Stimulated activated naive CD8-positive, alpha-beta T cell treated with anti-CD3 and anti-CD28 coated beads, Interleukin-15, Interleukin-2, amounts not matched to agents 100 ng/mL and 50 ng/mL, for 24 hours (primary cell): ENCODE results near the gene TGFB2.
"Not testable (repeated sequence)": the region's sequence is repeated elsewhere in the genome, so short reads cannot be mapped to it uniquely, and the experiment has no call there.

ENCODE experiments used
- H3K27ac Mint-ChIP-seq: one replicate; pipeline ENCODE4 v1.8.0; 2021; ENCODE audit warnings: mild to moderate bottlenecking, mixed read lengths
- H3K27me3 Mint-ChIP-seq: one replicate; pipeline ENCODE4 v1.8.0; 2021; ENCODE audit warnings: mixed read lengths
- H3K36me3 Mint-ChIP-seq: one replicate; pipeline ENCODE4 v1.8.0; 2021; ENCODE audit warnings: low read depth, mixed read lengths
- H3K4me1 Mint-ChIP-seq: one replicate; pipeline ENCODE4 v1.8.0; 2021; ENCODE audit warnings: low read depth, mixed read lengths
- H3K4me3 Mint-ChIP-seq: one replicate; pipeline ENCODE4 v1.8.0; 2021; ENCODE audit warnings: mild to moderate bottlenecking, mixed read lengths
- H3K9me3 Mint-ChIP-seq: one replicate; pipeline ENCODE4 v1.8.0; 2021; ENCODE audit warnings: mixed read lengths

Gene TGFB2

GRCh38 chr1:218320182-218320581 is 25.0 kb upstream of the TGFB2 start:
- H3K4me1 Mint-ChIP-seq, H3K27ac Mint-ChIP-seq, H3K9me3 Mint-ChIP-seq, H3K4me3 Mint-ChIP-seq, H3K27me3 Mint-ChIP-seq: not testable (repeated sequence)
- peaks cover 52% of the 10 kb centered on the region for H3K36me3 Mint-ChIP-seq

GRCh38 chr1:218322762-218323161 is 22.4 kb upstream of the TGFB2 start:
- H3K9me3 Mint-ChIP-seq = no peaks in the 10 kb centered on the region
- peaks cover 56% of the 10 kb centered on the region for H3K36me3 Mint-ChIP-seq
- no peaks in the 10 kb centered on the region for H3K27me3 Mint-ChIP-seq
- H3K27ac Mint-ChIP-seq = no peak overlapping the region
- H3K4me3 Mint-ChIP-seq = no peak overlapping the region
- H3K4me1 Mint-ChIP-seq = no peaks in the 10 kb centered on the region

- Mint-ChIP-seq H3K36me3 (peaks cover 49% of the 10 kb centered on the region), H3K27ac (no peak overlapping the region), H3K4me3 (no peak overlapping the region)
These were observed 21.4 kb upstream of the TGFB2 start for GRCh38 chr1:218323568-218324225.

GRCh38 chr1:218324226-218324580 is 20.9 kb upstream of the TGFB2 start:
- Mint-ChIP-seq H3K36me3 (peaks cover 48% of the 10 kb centered on the region), H3K27me3 (no peaks in the 10 kb centered on the region), H3K9me3 (no peaks in the 10 kb centered on the region), H3K27ac (no peak overlapping the region), H3K4me1 (no peaks in the 10 kb centered on the region), H3K4me3 (no peak overlapping the region)

More at GRCh38 chr1:218323568-218324225, 21.4 kb upstream of the TGFB2 start:
- Mint-ChIP-seq H3K27me3 (no peaks in the 10 kb centered on the region), H3K9me3 (no peaks in the 10 kb centered on the region), H3K4me1 (no peaks in the 10 kb centered on the region)

GRCh38 chr1:218328769-218329168 is 16.4 kb upstream of the TGFB2 start:
- no peaks in the 10 kb centered on the region for H3K4me1 Mint-ChIP-seq
- H3K27me3 Mint-ChIP-seq = no peaks in the 10 kb centered on the region
- no peak overlapping the region for H3K27ac Mint-ChIP-seq
- H3K36me3 Mint-ChIP-seq = peaks cover 33% of the 10 kb centered on the region
- H3K4me3 Mint-ChIP-seq = no peak overlapping the region
- H3K9me3 Mint-ChIP-seq = no peaks in the 10 kb centered on the region

- Mint-ChIP-seq H3K36me3 (peaks cover 29% of the 10 kb centered on the region), H3K27ac (no peak overlapping the region), H3K27me3 (no peaks in the 10 kb centered on the region), H3K4me1 (no peaks in the 10 kb centered on the region), H3K4me3 (no peak overlapping the region), H3K9me3 (no peaks in the 10 kb centered on the region)
These were observed 15.0 kb upstream of the TGFB2 start for GRCh38 chr1:218330043-218330623.

- Mint-ChIP-seq H3K9me3 (no peaks in the 10 kb centered on the region), H3K27me3 (no peaks in the 10 kb centered on the region), H3K27ac (no peak overlapping the region), H3K4me1 (no peaks in the 10 kb centered on the region), H3K4me3 (no peak overlapping the region), H3K36me3 (peaks cover 19% of the 10 kb centered on the region)
These were observed 12.7 kb upstream of the TGFB2 start for GRCh38 chr1:218332416-218332815.

GRCh38 chr1:218336328-218336727 is 8.8 kb upstream of the TGFB2 start:
- Mint-ChIP-seq H3K27ac (no peak overlapping the region), H3K36me3 (peaks cover 21% of the 10 kb centered on the region), H3K27me3 (no peaks in the 10 kb centered on the region), H3K4me3 (no peak overlapping the region), H3K4me1 (no peaks in the 10 kb centered on the region), H3K9me3 (no peaks in the 10 kb centered on the region)

GRCh38 chr1:218339267-218339831 is 5.8 kb upstream of the TGFB2 start:
- Mint-ChIP-seq H3K4me3 (no peak overlapping the region), H3K27me3 (peaks cover 5% of the 10 kb centered on the region), H3K9me3 (no peaks in the 10 kb centered on the region), H3K4me1 (no peaks in the 10 kb centered on the region), H3K36me3 (peaks cover 20% of the 10 kb centered on the region), H3K27ac (no peak overlapping the region)

- Mint-ChIP-seq H3K36me3 (peaks cover 15% of the 10 kb centered on the region), H3K9me3 (no peaks in the 10 kb centered on the region), H3K27ac (no peak overlapping the region), H3K27me3 (peaks cover 9% of the 10 kb centered on the region), H3K4me3 (no peak overlapping the region), H3K4me1 (peaks cover 4% of the 10 kb centered on the region)
These were observed 3.8 kb upstream of the TGFB2 start for GRCh38 chr1:218341325-218341724.

GRCh38 chr1:218342091-218342490 is 3.0 kb upstream of the TGFB2 start:
- H3K27ac Mint-ChIP-seq = no peak overlapping the region
- peaks cover 12% of the 10 kb centered on the region for H3K4me1 Mint-ChIP-seq
- H3K9me3 Mint-ChIP-seq = no peaks in the 10 kb centered on the region
- no peak overlapping the region for H3K4me3 Mint-ChIP-seq
- peaks cover 17% of the 10 kb centered on the region for H3K27me3 Mint-ChIP-seq
- peaks cover 15% of the 10 kb centered on the region for H3K36me3 Mint-ChIP-seq

- H3K27ac Mint-ChIP-seq = no peak overlapping the region
- peaks cover 25% of the 10 kb centered on the region for H3K4me1 Mint-ChIP-seq
- H3K9me3 Mint-ChIP-seq = no peaks in the 10 kb centered on the region
- no peak overlapping the region for H3K4me3 Mint-ChIP-seq
- peaks cover 49% of the 10 kb centered on the region for H3K27me3 Mint-ChIP-seq
- peaks cover 14% of the 10 kb centered on the region for H3K36me3 Mint-ChIP-seq
These were observed 696 bp downstream of the TGFB2 start for GRCh38 chr1:218345673-218346390.

GRCh38 chr1:218346391-218347204 is 1.5 kb downstream of the TGFB2 start:
- Mint-ChIP-seq H3K36me3 (peaks cover 6% of the 10 kb centered on the region), H3K4me3 (no peak overlapping the region), H3K27ac (no peak overlapping the region), H3K9me3 (no peaks in the 10 kb centered on the region), H3K4me1 (peaks cover 33% of the 10 kb centered on the region), H3K27me3 (peaks cover 53% of the 10 kb centered on the region)

GRCh38 chr1:218347336-218347722 is 2.2 kb downstream of the TGFB2 start:
- H3K27ac Mint-ChIP-seq = no peak overlapping the region
- H3K27me3 Mint-ChIP-seq = peaks cover 48% of the 10 kb centered on the region
- no peaks in the 10 kb centered on the region for H3K36me3 Mint-ChIP-seq
- H3K4me1 Mint-ChIP-seq = peaks cover 40% of the 10 kb centered on the region
- no peak overlapping the region for H3K4me3 Mint-ChIP-seq
- no peaks in the 10 kb centered on the region for H3K9me3 Mint-ChIP-seq
